Measurements from ENCODE around the gene SNRPA1.

The SNRPA1 gene

DNA sequence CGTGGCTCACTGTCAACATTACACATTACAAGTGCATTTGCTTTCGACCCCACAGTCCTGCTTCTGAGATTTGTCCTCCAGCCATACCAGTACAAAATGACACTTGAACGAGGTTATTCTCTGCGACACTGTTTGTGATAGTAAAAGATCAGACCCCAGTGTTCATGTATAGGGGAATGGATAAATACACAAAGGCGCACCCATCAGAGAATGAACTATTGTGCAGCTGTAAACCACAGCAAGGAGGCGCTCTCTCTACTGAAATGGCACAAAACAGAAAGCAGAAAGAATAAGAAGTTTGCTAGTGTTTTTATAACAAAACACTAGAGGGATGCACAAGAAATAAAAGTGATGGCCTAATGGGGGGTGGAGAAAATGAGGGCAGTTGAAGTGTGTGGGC is 38.3 kb downstream of the SNRPA1 start:
- DNase-seq, result no peak

- peak; percentile 60 for DNase-seq
Observed at GRCh38 chr15:101255615-101256241, 39.3 kb downstream of the SNRPA1 start.

- peak; percentile 28 for DNase-seq
Observed at GRCh38 chr15:101255051-101255395, 40.0 kb downstream of the SNRPA1 start.

DNA sequence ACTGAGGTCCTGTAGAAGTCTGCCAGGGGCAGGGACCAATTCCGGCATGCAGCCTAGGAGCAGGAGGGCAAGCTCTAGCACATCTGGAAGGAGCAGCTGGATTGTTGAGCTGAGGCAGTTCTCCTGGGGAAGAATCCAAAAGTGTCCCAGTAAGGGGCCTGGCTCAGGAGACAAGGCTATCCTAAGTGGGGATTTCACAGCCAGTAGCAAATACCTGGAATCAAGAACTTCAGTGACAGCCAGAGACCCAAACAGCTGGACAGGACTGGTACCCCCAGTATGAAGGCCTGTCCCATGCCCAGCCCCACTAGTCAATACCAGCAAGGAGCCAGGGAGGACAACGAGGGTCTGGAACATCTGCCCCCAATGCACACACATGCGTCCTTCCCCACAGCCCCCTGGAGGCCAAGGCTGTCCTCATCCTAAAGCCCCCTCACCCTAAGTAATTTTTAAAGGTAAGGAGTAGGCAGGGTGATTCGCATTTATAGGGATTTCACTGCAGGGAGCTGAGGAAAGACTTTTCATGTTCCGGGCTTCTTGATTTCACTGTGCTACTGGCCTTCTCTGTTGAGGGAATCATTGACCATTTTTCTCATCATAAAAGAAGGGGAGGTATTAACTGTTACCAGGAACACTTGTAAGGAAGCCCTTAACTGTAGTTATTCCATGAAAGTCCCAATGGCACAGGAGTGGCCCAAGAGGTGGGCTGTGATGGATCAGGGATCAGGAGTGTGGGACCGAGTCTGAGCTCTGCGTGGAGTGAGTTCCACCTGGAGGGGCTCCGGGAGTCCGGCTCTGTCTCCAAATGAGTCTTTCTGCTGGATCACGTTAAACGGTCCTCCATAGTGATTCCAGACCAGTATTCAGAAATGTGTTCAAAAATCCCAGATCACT is 40.6 kb downstream of the SNRPA1 start:
- no peak for DNase-seq

- DNase-seq, result no peak
Observed at GRCh38 chr15:101252836-101253235, 42.2 kb downstream of the SNRPA1 start.

- DNase-seq, result peak; percentile 94
Observed at GRCh38 chr15:101251830-101252820, 42.9 kb downstream of the SNRPA1 start, which contains the start of gene CHSY1. Gene CHSY1 (minus strand): TSS chr15:101252048. CDS start chr15:101251456, 592 bp downstream.

GRCh38 chr15:101250873-101251829 is 43.9 kb downstream of the SNRPA1 start:
- no peak for DNase-seq

GRCh38 chr15:101250341-101250831 is 44.7 kb downstream of the SNRPA1 start:
- DNase-seq, result peak; percentile 88

DNA sequence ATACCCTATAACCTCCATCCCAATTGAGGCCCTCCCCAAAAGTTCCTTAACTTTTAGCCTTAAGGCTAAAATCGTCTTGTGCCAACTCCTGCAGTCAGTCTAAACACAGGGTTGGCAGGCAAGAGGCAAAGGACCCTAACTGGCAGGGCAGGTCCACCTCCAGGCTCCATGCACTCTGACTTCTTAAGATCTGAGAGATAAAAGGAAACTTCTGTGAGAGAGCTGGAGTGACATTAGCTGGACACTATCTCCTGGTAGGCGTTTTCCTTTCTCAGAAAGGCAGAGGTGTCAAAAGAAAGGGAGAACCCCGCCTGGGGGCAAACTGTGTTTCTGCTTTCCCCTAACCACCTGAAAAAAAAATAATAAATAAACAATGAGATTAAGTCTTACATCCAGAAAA is 46.8 kb downstream of the SNRPA1 start:
- no peak for DNase-seq

DNA sequence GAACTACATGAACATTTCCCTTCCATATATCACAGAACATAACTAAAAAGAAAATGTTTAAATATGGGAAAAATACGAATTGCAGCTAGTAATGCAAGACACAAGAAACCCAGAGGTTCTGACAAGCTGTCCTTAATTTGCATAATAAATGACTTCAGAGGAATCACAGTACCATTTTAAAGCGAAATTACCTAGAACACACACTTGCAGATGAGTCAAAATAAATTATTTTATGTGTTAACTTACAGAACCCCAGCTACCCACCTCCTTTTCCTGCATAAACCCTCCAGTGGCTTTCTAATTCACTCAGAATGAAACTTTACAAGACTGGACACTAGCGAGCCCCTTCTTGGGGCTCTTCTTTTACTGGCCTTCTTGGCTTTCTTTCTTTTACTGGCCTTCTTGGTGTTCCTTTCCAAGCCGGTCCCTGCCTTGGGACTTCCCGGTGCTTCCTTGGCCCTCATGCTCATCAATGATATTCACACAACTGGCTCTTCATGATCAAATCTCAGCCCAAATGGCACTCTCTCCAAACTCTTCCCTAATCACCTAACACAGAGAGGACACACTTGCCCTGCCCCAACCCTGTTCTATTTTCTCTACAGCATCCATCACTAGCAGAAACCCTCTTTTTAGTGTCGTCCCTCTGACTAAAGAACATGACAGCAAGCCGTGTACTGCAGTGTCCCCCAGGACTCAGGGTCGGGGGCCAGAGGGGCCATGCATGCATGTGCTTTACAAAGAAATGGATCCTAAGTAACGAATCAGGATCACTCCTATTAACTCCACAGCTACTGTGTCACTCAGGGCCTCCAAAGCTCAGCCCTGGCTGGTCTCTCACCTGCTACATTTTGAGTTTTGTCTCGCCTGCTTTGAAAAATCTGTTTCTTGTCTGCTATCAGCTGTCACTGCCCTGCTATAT is 48.0 kb downstream of the SNRPA1 start:
- no peak for DNase-seq

DNA sequence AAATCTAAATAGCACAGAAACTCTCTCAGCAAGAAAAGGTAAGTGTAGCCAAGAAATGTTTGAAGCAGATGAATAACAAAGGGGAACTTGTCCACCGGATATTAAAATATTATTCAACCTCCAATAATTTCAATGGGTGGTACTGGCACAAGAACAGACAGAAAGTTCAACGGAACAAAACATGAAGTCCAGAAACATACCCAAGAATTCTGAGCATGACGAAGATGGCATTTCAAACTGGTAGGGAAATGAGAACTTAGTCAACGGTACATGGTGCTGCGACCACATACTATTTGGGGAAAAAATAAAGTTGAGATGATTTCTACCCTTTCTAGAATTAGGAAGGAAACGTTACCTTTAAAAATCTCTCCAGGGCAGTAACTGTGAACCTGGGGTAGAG is 48.7 kb downstream of the SNRPA1 start:
- DNase-seq, result no peak

DNA sequence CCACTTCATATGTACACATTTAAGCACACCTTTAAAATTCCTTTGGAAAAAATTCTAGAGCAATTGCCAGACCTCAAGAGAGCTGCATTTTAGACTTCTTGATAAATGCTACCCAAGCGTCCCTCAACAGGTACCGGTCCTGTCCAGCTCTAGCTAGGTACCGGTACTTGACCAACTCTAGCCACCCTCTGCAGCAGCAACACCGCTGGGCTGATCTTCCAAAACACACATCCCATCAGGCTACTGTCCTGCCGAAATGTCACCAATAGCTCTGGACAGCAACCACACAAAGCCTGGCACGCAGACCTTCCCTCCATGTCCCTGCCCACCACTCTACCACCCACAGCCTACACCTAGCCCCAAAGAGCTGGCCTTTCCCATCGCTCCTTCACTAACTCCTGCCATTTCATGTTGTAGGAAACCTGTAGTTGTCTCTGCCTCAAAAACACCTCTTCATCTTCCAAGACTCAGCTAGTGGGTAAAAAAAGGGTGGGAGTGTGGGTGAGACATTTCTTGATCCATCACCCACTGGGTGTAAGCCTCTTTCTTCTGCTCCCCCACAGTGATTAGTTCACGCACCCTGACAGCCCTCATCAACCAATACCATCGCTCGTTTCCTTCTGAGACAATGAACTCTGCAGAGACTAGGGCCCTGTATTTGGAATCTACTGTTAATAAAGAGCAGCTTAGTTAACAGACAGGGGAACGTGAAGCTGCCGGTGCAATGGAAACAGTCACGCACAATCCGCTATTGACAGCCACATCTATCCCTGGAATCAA is 50.0 kb downstream of the SNRPA1 start:
- no peak for DNase-seq

GRCh38 chr15:101244036-101244781 is 50.8 kb downstream of the SNRPA1 start:
- peak; percentile 57 for DNase-seq

- no peak for DNase-seq
Observed at GRCh38 chr15:101243420-101243819, 51.6 kb downstream of the SNRPA1 start.

DNA sequence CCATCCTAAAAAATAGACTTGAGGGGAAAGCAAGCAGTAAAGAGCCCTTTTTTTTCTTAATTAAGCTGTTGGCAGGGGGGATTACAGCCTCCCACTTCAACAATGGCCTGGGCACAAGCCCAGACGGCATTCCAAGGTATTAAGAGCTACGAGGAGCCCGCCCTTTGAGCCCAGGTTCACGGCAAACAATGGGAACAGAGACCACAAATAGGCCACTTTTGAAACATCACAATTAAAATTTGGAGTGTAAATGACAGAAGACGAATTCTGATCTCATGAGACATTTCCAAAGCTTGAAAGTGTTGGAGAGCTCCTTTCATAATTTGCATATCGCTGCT is 52.1 kb downstream of the SNRPA1 start:
- DNase-seq, result no peak

DNA sequence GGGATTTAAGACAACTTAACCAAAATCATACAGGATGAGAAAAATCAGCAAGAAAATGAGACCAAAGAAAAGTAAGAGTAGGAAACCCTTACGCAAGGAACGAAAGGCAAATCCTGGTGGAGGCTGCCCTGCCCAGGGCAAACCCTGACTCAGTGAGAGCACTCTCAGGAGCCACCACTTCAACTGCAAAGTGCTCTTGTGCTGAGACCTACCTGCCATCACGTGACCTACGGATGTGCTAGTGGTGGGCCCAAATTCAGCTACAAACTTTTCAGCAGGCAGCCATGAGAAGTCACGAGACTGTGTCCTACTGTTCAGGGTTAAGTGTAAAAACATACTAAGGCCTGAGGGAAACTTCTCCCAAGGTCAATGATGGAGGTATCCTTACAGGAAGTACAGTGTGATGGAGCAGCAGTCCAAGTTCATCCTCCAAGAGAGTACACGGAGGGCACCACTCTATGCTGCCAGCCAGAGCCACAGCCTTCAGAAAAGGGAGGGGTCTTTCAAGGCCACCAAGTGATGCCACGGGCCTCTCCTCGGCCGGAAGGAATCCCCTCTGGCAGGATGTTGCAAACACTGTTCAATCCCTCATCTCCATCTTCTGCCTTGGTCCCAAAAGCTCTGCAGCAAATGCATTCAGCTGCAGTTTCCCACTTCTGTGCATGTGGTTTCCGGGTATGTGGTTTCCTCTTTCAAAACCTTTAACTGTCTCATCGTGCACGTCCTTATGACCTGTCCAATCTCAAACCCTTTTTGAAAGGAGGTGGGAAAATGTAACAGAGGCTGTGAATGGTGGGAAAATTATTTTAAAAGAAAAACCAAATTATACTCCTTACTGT is 52.7 kb downstream of the SNRPA1 start:
- peak; percentile 57 for DNase-seq

DNA sequence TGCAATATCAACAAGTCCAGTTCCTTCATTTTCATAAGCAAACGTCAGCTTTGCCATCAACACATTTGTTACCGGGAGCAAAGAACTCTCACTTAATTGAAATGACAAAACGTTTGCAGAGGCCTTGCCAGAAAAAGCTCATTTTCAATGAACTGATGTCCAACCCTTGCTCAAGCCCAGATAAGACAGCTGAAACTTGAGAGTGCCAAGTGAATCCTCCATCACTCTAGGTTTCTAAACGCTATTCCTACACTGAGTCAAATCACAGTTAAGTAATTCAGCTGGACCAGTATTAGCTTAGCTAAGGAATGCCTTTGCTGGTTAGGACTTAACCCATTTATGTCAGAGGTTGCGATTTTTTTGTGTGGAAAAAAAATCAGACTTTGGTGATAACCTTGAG is 54.7 kb downstream of the SNRPA1 start:
- DNase-seq, result no peak

- DNase-seq, result no peak
Observed at GRCh38 chr15:101239724-101240136, 55.3 kb downstream of the SNRPA1 start.

Measured in fibroblast of skin of right quadriceps (primary cell).